HG02678 (cell line): ENCODE results near the gene USP21.
A peak's percentile ranks its signal among the peaks of the same experiment; 100 is the strongest.

ENCODE experiments used
- ATAC-seq: cut with Tn5 transposase; IDR thresholded peaks from one replicate; pipeline ENCODE4 v1.9.1; 2021; ENCODE audit warnings: mild to moderate bottlenecking, moderate library complexity; ENCODE audit not compliant: unreplicated experiment

The USP21 gene

DNA sequence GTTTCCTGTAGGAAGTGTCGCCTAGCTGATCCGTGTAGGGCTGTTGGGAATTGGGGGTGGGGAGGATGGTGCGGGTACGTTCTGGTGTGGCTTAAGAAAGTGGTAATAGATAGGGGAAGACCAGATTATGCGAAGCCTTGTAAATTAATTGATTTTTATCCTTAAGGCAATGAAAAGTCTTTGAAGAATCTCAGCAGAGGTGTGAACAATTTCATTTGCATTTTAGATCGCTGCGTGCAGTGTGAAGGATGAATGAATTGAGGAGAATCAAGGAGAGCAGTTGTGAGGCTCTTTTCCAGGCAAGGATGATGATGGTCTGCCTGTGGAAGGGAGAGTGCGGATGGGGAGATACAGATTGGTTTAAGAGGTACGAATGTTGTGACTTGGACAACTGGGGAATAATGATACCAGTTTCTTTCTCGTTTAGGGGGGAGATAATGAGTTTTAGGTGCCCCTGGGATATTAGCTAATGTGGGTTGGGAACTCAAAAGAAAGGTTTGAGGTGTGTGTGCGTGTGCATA is 26.0 kb upstream of the USP21 start:
- ATAC-seq: no peak

DNA sequence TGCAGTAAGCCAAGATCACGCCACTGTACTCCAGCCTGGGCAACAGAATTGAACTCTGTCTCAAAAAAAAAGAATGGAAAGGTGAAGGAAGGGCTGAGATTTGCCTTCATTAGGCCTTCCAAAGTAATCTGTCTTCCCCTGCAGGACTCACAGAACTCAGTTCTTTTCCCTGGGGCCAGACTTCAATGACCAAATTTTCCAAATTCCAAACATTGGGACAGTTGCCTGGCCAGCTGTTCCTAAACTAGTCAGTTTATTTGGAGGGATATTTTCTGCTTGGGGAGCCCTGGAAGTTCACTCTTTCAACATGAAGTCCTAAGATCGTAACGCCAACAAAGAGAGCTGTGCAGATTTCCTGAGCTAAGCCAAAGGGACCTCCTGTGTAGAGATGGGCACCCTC is 21.4 kb upstream of the USP21 start:
- no peak for ATAC-seq

GRCh38 chr1:161138431-161138830 is 20.9 kb upstream of the USP21 start:
- ATAC-seq: no peak

- no peak for ATAC-seq
These were observed 19.5 kb upstream of the USP21 start for GRCh38 chr1:161139766-161140165.

- no peak for ATAC-seq
These were observed 18.4 kb upstream of the USP21 start for GRCh38 chr1:161140755-161141400.

DNA sequence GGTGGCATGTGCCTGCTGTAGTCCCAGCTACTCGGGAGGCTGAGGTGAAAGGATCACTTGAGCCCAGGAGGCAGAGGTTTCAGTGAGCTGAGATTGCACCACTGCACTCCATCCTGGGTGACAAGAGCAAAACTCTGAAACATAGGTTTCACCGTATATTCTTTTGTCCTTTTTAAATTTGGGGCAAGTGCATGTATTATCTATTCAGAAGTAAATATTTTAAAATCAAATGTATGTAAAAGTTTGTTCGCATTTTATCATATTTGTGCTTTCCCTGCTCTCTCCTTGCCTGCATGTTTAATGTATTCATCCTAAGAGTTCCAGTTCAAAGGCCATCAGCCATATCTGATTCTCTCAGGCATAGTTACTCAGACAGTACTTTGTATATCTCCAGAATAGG is 13.5 kb upstream of the USP21 start:
- no peak for ATAC-seq

GRCh38 chr1:161153176-161153575 is 6.1 kb upstream of the USP21 start:
- ATAC-seq: no peak

- ATAC-seq: peak; percentile 93
These were observed 5.5 kb upstream of the USP21 start, which contains the start of gene UFC1 for GRCh38 chr1:161153682-161154337. UFC1 (plus strand) TSS chr1:161153978; CDS start chr1:161153998, 20 bp downstream.

DNA sequence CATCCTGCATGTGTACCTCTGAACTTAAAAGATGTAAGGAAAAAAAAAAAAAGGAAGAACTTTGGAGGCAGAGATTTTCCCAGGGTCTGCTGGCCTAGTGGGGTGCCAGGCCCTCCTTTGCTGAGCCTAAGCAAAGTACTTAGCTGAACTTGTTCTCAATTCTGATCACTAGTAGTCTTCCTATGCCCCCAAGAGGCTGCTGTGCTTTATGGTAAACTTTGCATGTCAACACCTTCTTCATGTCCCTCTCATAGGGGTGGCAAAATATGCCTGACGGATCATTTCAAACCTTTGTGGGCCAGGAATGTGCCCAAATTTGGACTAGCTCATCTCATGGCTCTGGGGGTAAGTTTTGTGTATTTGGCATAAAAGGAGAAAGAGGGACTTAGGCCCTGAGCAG is 1.4 kb upstream of the USP21 start:
- no peak for ATAC-seq

DNA sequence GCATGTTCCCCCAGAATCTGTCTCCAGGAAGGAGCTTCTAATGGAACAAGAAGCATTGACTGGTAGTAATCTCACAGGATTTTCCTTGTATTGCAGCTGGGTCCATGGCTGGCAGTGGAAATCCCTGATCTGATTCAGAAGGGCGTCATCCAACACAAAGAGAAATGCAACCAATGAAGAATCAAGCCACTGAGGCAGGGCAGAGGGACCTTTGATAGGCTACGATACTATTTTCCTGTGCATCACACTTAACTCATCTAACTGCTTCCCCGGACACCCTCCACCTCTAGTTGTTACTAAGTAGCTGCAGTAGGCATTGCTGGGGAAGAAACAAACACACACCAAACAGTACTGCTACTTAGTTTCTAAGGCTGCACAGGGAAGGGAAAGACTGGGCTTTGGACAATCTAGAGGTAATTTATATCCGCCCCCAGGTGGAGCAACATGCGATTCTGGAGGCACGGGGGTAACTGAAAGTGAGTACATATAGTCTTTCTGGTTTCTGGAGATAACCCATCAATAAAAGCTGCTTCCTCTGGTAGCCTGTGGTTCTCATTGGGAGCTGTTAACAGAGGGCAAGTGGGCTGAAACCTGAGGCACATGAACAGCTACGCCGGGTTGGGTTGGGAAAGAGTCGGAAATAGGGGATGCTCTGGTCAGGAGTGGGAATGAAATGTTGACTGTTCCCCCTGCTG is 837 bp upstream of the USP21 start:
- ATAC-seq: no peak

GRCh38 chr1:161159913-161160243 is 578 bp downstream of the USP21 start:
- no peak for ATAC-seq

- no peak for ATAC-seq
These were observed 1.4 kb downstream of the USP21 start for GRCh38 chr1:161160671-161161145.

- ATAC-seq: no peak
These were observed 2.4 kb downstream of the USP21 start for GRCh38 chr1:161161652-161162051.

DNA sequence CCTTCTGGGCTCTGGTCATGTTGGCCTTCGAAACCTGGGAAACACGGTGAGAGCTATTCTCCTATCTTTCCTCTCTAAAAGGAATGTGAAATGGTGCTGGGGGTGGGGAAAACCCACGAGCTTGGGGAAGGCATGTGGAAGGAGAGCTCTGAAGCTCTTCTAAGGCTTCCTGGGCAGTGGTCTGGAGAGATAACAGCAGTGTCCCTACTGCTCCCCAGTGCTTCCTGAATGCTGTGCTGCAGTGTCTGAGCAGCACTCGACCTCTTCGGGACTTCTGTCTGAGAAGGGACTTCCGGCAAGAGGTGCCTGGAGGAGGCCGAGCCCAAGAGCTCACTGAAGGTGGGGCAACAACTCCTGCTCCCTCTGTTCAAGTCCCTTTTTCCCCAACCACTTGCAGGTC is 2.8 kb downstream of the USP21 start:
- no peak for ATAC-seq

DNA sequence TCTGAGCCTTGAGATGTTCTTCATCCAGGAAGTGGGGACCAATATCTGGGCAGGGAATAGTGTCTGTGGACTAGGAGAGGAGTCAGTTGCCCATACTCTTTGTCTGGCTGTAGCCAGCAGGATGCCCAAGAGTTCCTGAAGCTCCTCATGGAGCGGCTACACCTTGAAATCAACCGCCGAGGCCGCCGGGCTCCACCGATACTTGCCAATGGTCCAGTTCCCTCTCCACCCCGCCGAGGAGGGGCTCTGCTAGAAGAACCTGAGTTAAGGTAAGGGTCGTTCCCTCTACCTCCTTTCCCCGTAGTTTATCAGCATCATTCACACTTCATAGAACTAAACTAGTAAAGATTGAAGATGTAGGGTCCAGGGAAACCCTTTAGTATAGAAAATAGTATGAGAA is 3.5 kb downstream of the USP21 start:
- ATAC-seq: no peak

DNA sequence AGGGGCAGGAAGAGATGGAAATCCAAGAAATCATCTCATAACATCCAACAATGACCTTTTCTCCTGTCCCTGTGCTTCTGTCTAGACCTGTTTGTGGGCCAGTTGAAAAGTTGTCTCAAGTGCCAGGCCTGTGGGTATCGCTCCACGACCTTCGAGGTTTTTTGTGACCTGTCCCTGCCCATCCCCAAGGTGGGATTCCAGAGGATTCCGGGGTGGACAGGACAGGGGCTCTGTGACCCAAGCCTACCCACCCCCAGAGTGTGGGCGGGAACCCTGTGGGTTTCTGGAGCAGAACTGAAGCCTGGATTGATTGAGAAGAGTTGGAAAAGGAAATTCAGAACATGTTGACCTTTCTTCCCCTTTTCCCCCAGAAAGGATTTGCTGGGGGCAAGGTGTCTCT is 4.5 kb downstream of the USP21 start:
- ATAC-seq: no peak

- ATAC-seq: no peak
These were observed 5.8 kb downstream of the USP21 start for GRCh38 chr1:161164901-161165610.

DNA sequence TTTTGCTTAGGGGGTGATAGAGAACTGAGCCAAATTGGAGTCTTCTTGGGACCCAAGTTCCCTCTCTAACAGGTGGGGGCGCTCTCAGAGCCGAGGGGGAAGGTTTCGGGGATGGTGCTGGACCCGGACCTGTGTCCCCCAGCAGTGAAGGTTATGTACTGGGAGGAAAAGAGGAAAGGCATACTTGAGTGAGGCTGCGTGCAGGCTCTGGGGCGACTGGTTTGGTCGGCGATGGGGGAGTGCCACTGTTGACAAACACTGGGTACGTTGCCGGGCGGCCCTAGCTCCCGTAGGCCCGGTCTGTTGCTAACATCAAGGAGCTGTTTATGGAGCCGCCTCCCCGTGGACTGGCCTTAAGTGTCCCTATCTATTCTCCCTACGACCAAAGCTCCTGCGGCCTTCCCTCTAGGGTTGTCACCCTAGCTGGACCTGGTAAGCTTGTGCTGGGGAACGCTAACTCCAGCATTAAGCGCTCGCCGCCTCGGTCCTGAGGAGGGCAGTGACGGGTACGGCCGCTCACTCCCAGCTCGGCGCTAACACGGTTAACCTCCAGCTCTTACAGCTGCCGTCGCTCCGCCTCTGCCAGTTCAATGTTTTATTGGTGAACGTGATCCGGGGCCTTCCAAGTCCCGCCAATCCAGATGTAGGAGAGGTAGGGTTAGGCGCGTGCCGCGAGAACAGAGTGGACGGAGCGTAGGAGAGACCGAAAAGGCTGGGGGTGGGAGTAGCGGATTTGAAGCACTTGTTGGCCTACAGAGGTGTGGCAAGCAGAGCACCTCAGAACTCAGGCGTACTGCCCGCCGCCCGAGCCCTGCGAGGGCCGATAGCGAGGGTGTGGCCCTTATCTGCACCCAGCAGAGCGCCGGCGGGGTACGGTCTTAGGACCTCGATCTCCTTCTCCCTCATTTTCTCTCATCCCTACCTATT is 6.7 kb downstream of the USP21 start, which contains the start of gene PPOX:
Gene PPOX, plus strand, starts transcription at position 685 of the 927 bp plus-strand sequence. CDS start 422 bp downstream, outside the sequence.
- ATAC-seq: peak; percentile 94

GRCh38 chr1:161166669-161167548 is 7.6 kb downstream of the USP21 start:
- no peak for ATAC-seq
